HEK293 (cell line): Measurements from ENCODE around the gene LST1.

Experiments
- CTCF ChIP-seq: fragments of 450-650 bp; formaldehyde crosslinking; IDR thresholded peaks from 2 replicates; pipeline ENCODE4 v1.5.1; 2016; ENCODE audit warnings: missing biosample characterization, missing genetic modification characterization
- EGR2 ChIP-seq: fragments of 450-650 bp; formaldehyde crosslinking; IDR thresholded peaks from 2 replicates; pipeline ENCODE4 v1.5.1; 2016; ENCODE audit warnings: low read depth, missing biosample characterization, missing genetic modification characterization
- OVOL3 ChIP-seq: fragments of 450-650 bp; formaldehyde crosslinking; IDR thresholded peaks from 2 replicates; pipeline ENCODE4 v1.5.1; 2016; ENCODE audit warnings: missing biosample characterization, missing genetic modification characterization
- PRDM2 ChIP-seq: fragments of 450-650 bp; formaldehyde crosslinking; IDR thresholded peaks from 2 replicates; pipeline ENCODE4 v1.5.1; 2016; ENCODE audit warnings: missing biosample characterization, missing genetic modification characterization, borderline replicate concordance
- REPIN1 ChIP-seq: fragments of 450-650 bp; formaldehyde crosslinking; IDR thresholded peaks from 2 replicates; pipeline ENCODE4 v1.5.1; 2017; ENCODE audit warnings: missing biosample characterization, missing genetic modification characterization, low read depth
- SP2 ChIP-seq: fragments of 450-650 bp; formaldehyde crosslinking; IDR thresholded peaks from 2 replicates; pipeline ENCODE4 v1.5.1; 2016; ENCODE audit warnings: missing biosample characterization, missing genetic modification characterization
- WT1 ChIP-seq: fragments of 450-650 bp; formaldehyde crosslinking; IDR thresholded peaks from 2 replicates; pipeline ENCODE4 v1.5.1; 2016; ENCODE audit warnings: missing biosample characterization, missing genetic modification characterization
- ZBTB17 ChIP-seq: fragments of 450-650 bp; formaldehyde crosslinking; IDR thresholded peaks from 2 replicates; pipeline ENCODE4 v1.5.1; 2016; ENCODE audit warnings: missing biosample characterization, missing genetic modification characterization
- ZNF16 ChIP-seq: fragments of 450-650 bp; formaldehyde crosslinking; IDR thresholded peaks from 2 replicates; pipeline ENCODE4 v1.5.1; 2016; ENCODE audit warnings: low read depth, missing biosample characterization, missing genetic modification characterization
- ZNF184 ChIP-seq: fragments of 450-650 bp; IDR thresholded peaks from 2 replicates; pipeline ENCODE4 v1.5.1; 2018; ENCODE audit warnings: missing biosample characterization, mild to moderate bottlenecking, missing genetic modification characterization
- ZNF214 ChIP-seq: fragments of 450-650 bp; formaldehyde crosslinking; IDR thresholded peaks from 2 replicates; pipeline ENCODE4 v1.5.1; 2017; ENCODE audit warnings: missing biosample characterization, mild to moderate bottlenecking, missing genetic modification characterization, borderline replicate concordance
- ZNF221 ChIP-seq: fragments of 450-650 bp; formaldehyde crosslinking; IDR thresholded peaks from 2 replicates; pipeline ENCODE4 v1.5.1; 2017; ENCODE audit warnings: missing biosample characterization, missing genetic modification characterization, borderline replicate concordance
- ZNF280C ChIP-seq: fragments of 450-650 bp; formaldehyde crosslinking; IDR thresholded peaks from 2 replicates; pipeline ENCODE4 v1.5.1; 2016; ENCODE audit warnings: missing biosample characterization, missing genetic modification characterization
- ZNF416 ChIP-seq: fragments of 450-650 bp; formaldehyde crosslinking; IDR thresholded peaks from 2 replicates; pipeline ENCODE4 v1.5.1; 2016; ENCODE audit warnings: missing biosample characterization, missing genetic modification characterization
- ZNF423 ChIP-seq: fragments of 450-650 bp; formaldehyde crosslinking; IDR thresholded peaks from 2 replicates; pipeline ENCODE4 v1.5.1; 2016; ENCODE audit warnings: missing biosample characterization, missing genetic modification characterization
- ZNF561 ChIP-seq: fragments of 450-650 bp; IDR thresholded peaks from 2 replicates; pipeline ENCODE4 v1.5.1; 2018; ENCODE audit warnings: missing biosample characterization, missing genetic modification characterization, borderline replicate concordance
- ZNF664 ChIP-seq: fragments of 450-650 bp; formaldehyde crosslinking; IDR thresholded peaks from 2 replicates; pipeline ENCODE4 v1.5.1; 2016; ENCODE audit warnings: missing biosample characterization, missing genetic modification characterization
- ZNF670 ChIP-seq: fragments of 450-650 bp; formaldehyde crosslinking; IDR thresholded peaks from 2 replicates; pipeline ENCODE4 v1.5.1; 2016; ENCODE audit warnings: missing biosample characterization, missing genetic modification characterization, low read depth
- ZNF707 ChIP-seq: fragments of 450-650 bp; formaldehyde crosslinking; IDR thresholded peaks from 2 replicates; pipeline ENCODE4 v1.5.1; 2016; ENCODE audit warnings: missing biosample characterization, missing genetic modification characterization
- TF ChIP-seq, protein P1 (sequence below): fragments of 450-650 bp; formaldehyde crosslinking; IDR thresholded peaks from 2 replicates; pipeline ENCODE4 v1.5.1; 2017; ENCODE audit warnings: missing biosample characterization, missing genetic modification characterization
- TF ChIP-seq, protein P2 (sequence below): fragments of 450-650 bp; formaldehyde crosslinking; IDR thresholded peaks from 2 replicates; pipeline ENCODE4 v1.5.1; 2016; ENCODE audit warnings: missing biosample characterization, missing genetic modification characterization
- TF ChIP-seq, protein P3 (sequence below): fragments of 450-650 bp; formaldehyde crosslinking; IDR thresholded peaks from 2 replicates; pipeline ENCODE4 v1.5.1; 2017; ENCODE audit warnings: missing biosample characterization, missing genetic modification characterization

The LST1 gene

DNA sequence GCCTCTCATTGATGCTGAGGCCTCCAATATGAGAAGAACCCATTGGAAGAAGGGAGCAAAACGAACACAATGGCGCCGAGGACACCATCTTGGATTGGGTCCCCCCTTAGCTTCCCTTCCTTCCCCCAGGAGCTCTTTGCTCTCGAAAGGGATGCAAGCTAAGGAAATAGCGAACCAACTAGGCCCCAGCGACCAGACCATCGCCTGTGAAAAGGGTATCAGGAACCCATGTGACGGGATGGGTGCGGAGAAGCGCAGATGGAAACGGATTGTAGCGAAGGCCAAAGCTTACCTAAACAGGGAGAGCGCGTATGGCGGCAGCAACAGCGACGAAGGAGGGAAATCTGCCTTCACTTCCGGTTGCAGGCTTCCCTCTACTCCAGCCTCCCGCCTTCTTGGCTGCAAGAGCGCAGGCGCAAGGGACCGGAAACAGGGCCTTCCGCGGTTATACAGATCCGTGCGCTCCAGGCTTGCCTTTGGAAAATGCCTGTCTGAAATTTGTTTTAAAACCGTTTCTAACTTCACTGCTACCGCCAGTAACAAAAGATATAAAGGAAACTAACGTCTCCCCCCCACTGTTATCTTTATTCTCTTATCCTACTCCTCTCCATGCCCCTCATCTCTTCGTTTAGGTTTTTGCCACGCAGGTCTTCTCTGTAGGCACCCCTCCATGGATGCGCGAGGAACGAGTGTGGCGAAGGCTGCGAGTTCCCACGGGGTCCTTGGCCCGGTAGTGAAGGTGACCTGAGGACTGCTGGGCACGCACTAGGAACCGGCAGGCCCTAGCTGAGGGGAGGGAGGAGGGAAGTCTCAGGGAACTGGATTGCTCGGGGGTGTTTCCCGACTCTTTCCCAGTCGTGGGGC lies 44.2 kb upstream of the LST1 start, which contains the start of gene DDX39B (continued):
- TF ChIP-seq, protein P1, sequence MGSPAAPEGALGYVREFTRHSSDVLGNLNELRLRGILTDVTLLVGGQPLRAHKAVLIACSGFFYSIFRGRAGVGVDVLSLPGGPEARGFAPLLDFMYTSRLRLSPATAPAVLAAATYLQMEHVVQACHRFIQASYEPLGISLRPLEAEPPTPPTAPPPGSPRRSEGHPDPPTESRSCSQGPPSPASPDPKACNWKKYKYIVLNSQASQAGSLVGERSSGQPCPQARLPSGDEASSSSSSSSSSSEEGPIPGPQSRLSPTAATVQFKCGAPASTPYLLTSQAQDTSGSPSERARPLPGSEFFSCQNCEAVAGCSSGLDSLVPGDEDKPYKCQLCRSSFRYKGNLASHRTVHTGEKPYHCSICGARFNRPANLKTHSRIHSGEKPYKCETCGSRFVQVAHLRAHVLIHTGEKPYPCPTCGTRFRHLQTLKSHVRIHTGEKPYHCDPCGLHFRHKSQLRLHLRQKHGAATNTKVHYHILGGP (tag by site-specific recombination) = no peak
- TF ChIP-seq ZNF561 (tag by site-specific recombination) (0 out of 2 replicates have a peak, but pooled peaks have one; percentile 63), ZNF16 (tag by site-specific recombination) (no peak), REPIN1 (peak; percentile 21; the same call in 1 of the 2 replicates), ZNF423 (no peak), SP2 (peak; percentile 90), ZNF280C (tag by site-specific recombination) (no peak), ZNF707 (tag by site-specific recombination) (no peak), WT1 (tag by site-specific recombination) (no peak), EGR2 (tag by site-specific recombination) (no peak), PRDM2 (tag by site-specific recombination) (no peak), ZNF670 (no peak), ZNF416 (tag by site-specific recombination) (no peak), ZNF184 (tag by site-specific recombination) (no peak), ZBTB17 (tag by site-specific recombination) (peak; percentile 93; the same call in 1 of the 2 replicates), ZNF214 (tag by site-specific recombination) (no peak), ZNF664 (no peak), CTCF (tag by site-specific recombination) (no peak), ZNF221 (0 out of 2 replicates have a peak, but pooled peaks have one; percentile 1), OVOL3 (no peak; the same call in 1 of the 2 replicates)
- TF ChIP-seq, protein P2, sequence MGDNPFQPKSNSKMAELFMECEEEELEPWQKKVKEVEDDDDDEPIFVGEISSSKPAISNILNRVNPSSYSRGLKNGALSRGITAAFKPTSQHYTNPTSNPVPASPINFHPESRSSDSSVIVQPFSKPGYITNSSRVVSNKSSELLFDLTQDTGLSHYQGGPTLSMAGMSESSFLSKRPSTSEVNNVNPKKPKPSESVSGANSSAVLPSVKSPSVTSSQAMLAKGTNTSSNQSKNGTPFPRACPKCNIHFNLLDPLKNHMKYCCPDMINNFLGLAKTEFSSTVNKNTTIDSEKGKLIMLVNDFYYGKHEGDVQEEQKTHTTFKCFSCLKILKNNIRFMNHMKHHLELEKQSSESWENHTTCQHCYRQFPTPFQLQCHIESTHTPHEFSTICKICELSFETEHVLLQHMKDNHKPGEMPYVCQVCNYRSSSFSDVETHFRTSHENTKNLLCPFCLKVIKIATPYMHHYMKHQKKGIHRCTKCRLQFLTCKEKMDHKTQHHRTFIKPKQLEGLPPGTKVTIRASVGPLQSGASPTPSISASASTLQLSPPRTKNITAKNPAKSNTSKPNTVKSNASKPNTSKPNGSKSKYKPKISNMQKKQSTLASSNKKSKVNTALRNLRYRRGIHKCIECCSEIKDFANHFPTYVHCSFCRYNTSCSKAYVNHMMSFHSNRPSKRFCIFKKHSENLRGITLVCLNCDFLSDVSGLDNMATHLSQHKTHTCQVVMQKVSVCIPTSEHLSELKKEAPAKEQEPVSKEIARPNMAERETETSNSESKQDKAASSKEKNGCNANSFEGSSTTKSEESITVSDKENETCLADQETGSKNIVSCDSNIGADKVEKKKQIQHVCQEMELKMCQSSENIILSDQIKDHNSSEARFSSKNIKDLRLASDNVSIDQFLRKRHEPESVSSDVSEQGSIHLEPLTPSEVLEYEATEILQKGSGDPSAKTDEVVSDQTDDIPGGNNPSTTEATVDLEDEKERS (tag by site-specific recombination) = peak; percentile 82
- TF ChIP-seq, protein P3, sequence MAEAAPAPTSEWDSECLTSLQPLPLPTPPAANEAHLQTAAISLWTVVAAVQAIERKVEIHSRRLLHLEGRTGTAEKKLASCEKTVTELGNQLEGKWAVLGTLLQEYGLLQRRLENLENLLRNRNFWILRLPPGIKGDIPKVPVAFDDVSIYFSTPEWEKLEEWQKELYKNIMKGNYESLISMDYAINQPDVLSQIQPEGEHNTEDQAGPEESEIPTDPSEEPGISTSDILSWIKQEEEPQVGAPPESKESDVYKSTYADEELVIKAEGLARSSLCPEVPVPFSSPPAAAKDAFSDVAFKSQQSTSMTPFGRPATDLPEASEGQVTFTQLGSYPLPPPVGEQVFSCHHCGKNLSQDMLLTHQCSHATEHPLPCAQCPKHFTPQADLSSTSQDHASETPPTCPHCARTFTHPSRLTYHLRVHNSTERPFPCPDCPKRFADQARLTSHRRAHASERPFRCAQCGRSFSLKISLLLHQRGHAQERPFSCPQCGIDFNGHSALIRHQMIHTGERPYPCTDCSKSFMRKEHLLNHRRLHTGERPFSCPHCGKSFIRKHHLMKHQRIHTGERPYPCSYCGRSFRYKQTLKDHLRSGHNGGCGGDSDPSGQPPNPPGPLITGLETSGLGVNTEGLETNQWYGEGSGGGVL (tag by site-specific recombination) = 0 out of 2 replicates have a peak, but pooled peaks have one; percentile 43
